Activated naive CD8-positive, alpha-beta T cell treated with anti-CD3 and anti-CD28 coated beads, Interleukin-2, amount 10 ng/mL, durations not matched to agents 7 days and 5 days (primary cell): Measurements from ENCODE around the gene CAMK2A. TPM values are rescaled to one million over a fixed set of nuclear protein-coding genes. Genes with fewer than 3 reads are reported as not detected.

Experiments
- ATAC-seq: fragments of 150-1000 bp; cut with Tn5 transposase; one replicate; pipeline ENCODE4 v1.10.0; 2021; ENCODE audit warnings: low read depth, moderate library complexity
- POLR2A ChIA-PET: fragments of 350-600 bp; sonication (Branson Sonifier 250); formaldehyde crosslinking; loops from one replicate; lab custom pipeline; 2021; ENCODE audit warnings: antibody characterized with exemption; lab: Charles Lee
- DNase-seq: peaks from one replicate; pipeline ENCODE4 v3.0.0; 2021
- H3K27ac Mint-ChIP-seq: one replicate; pipeline ENCODE4 v1.8.0; 2022; ENCODE audit warnings: mild to moderate bottlenecking, mixed read lengths
- H3K27me3 Mint-ChIP-seq: one replicate; pipeline ENCODE4 v1.8.0; 2022; ENCODE audit warnings: mild to moderate bottlenecking, moderate library complexity, mixed read lengths
- H3K36me3 Mint-ChIP-seq: one replicate; pipeline ENCODE4 v1.8.0; 2021; ENCODE audit warnings: mild to moderate bottlenecking, mixed read lengths
- H3K4me1 Mint-ChIP-seq: one replicate; pipeline ENCODE4 v1.8.0; 2021; ENCODE audit warnings: mixed read lengths
- H3K4me3 Mint-ChIP-seq: one replicate; pipeline ENCODE4 v1.8.0; 2022; ENCODE audit warnings: mild to moderate bottlenecking, moderate library complexity, mixed read lengths
- H3K9me3 Mint-ChIP-seq: one replicate; pipeline ENCODE4 v1.8.0; 2021; ENCODE audit warnings: mixed read lengths
- total RNA-seq, 2 experiments: library from RNA; stranded (reverse); gene quantifications; one replicate each; pipeline ENCODE4 v1.2.3, GENCODE V29; 2021

CAMK2A gene
- total RNA-seq, 2 experiments from 2014 or later = not detected

DNA sequence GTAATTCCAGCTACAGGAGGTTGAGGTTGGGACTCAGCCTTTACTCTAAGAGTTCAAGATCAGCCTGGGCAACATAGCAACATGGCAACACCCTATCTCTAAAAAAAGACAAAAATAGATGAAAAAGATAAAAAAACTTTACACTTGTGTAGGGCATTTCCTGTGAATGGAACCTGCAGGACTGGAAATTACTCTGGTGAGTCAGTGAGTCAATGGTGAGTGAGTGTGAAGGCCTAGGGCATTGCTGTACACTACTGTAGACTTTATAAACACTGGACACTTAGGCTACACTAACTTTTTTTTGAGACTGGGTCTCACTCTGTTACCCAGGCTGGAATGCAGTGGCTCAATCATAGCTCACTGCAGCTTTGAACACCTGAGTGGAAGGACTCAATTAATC lies 32.6 kb upstream of the CAMK2A start:
- peaks cover 2% of the 10 kb centered on the region for H3K4me1 Mint-ChIP-seq
- no peak overlapping the region for H3K4me3 Mint-ChIP-seq
- POLR2A ChIA-PET = no interaction called here
- H3K27ac Mint-ChIP-seq = no peak overlapping the region
- H3K36me3 Mint-ChIP-seq = no peaks in the 10 kb centered on the region
- ATAC-seq (no peak), DNase-seq (no peak)
- peaks cover 17% of the 10 kb centered on the region for H3K27me3 Mint-ChIP-seq
- H3K9me3 Mint-ChIP-seq = peaks cover 2% of the 10 kb centered on the region

DNA sequence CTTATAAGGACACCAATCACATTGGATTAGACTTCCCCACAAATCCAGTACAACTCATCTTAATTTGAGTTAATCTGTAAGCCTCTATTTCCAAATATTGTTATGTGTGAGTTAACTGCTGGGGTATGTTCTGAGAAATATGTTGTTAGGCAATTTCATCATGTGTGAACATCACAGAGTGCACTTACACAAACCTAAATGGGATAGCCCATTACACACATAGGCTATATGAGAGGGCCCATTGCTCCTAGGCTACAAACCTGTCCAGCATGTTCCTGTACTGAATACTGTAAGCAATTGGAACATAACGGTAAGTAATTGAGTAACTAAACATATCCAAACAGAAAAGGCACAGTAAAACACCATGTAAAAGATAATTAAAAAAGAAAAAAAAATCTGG lies 32.2 kb upstream of the CAMK2A start:
- H3K4me3 Mint-ChIP-seq = no peak overlapping the region
- no peak overlapping the region for H3K27ac Mint-ChIP-seq
- peaks cover 2% of the 10 kb centered on the region for H3K9me3 Mint-ChIP-seq
- H3K27me3 Mint-ChIP-seq = peaks cover 17% of the 10 kb centered on the region
- POLR2A ChIA-PET = no interaction called here
- no peaks in the 10 kb centered on the region for H3K36me3 Mint-ChIP-seq
- peaks cover 2% of the 10 kb centered on the region for H3K4me1 Mint-ChIP-seq
- DNase-seq (no peak), ATAC-seq (no peak)

DNA sequence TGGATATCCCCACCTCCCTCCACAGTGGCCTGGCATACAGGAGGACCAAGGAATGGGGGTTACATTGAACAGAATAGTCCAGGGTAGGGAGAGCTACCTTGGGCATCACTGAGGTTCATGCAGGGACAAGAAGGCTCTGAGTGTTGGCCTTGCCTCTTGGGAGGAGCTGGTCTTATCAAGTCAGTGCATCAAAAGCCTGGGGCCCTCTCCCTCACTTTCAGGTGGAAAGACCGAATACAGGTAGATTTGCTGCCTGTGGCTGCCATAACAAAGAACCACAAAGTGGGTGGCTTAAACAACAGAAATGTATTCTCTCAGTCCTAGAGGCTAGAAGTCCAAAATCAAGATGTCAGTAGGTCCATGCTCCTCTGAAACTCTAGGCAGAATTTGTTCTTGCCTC lies 31.6 kb upstream of the CAMK2A start:
- Mint-ChIP-seq H3K4me1 (peaks cover 2% of the 10 kb centered on the region), H3K36me3 (no peaks in the 10 kb centered on the region), H3K27ac (no peak overlapping the region), H3K4me3 (no peak overlapping the region), H3K27me3 (peaks cover 17% of the 10 kb centered on the region), H3K9me3 (peaks cover 2% of the 10 kb centered on the region)
- DNase-seq (no peak), ATAC-seq (no peak)
- POLR2A ChIA-PET = no interaction called here

DNA sequence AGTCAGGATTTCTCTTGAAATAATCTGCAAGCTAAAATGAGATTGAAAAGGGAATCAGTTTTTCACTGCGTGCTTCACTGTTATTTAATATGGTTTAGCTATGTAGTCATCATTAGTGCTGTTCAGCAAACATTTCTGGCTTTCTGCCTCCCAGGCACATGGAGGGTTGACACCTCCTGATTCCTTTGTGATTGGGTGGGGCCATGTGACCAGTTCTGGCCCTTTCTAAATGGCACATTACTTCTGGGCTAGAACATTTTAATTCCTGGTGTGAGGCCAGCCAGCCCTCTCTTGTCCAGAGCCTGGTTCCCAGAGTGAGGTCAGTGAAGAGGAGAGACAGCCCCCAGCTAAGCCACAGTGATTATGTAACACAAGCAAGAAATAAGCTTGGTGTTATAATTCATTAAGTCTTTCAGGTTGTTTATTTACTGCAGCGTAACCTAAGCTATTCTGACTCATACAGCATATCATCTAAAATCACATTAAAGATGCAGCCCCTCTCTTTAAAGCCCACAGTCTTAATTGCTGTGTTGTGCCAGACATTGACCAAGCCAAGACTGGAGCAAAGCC lies 30.6 kb upstream of the CAMK2A start:
- ATAC-seq (no peak), DNase-seq (no peak)
- peaks cover 19% of the 10 kb centered on the region for H3K27me3 Mint-ChIP-seq
- peaks cover 2% of the 10 kb centered on the region for H3K9me3 Mint-ChIP-seq
- no peaks in the 10 kb centered on the region for H3K36me3 Mint-ChIP-seq
- no peak overlapping the region for H3K4me3 Mint-ChIP-seq
- no peak overlapping the region for H3K27ac Mint-ChIP-seq
- peaks cover 2% of the 10 kb centered on the region for H3K4me1 Mint-ChIP-seq
- POLR2A ChIA-PET = no interaction called here

DNA sequence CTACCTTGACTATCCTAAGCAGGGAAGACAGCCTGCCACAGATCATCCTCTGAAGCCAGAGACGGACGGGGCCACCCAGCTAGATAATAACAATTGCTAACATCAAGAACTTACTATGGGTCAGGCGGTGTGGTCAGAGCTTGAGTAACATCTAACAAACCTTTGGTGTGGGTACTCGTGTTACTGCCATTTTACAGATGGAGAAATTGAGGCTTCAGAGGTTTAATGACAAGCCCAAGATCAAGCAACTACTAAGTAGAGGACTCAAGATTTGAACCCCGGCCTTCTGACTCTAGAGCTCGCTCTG lies 29.9 kb upstream of the CAMK2A start:
- DNase-seq = no peak
- H3K36me3 Mint-ChIP-seq = no peaks in the 10 kb centered on the region
- ATAC-seq = no peak
- peaks cover 2% of the 10 kb centered on the region for H3K4me1 Mint-ChIP-seq
- H3K9me3 Mint-ChIP-seq = peaks cover 2% of the 10 kb centered on the region
- POLR2A ChIA-PET = no interaction called here
- no peak overlapping the region for H3K4me3 Mint-ChIP-seq
- peaks cover 18% of the 10 kb centered on the region for H3K27me3 Mint-ChIP-seq
- peak overlapping the region; percentile 33 for H3K27ac Mint-ChIP-seq

DNA sequence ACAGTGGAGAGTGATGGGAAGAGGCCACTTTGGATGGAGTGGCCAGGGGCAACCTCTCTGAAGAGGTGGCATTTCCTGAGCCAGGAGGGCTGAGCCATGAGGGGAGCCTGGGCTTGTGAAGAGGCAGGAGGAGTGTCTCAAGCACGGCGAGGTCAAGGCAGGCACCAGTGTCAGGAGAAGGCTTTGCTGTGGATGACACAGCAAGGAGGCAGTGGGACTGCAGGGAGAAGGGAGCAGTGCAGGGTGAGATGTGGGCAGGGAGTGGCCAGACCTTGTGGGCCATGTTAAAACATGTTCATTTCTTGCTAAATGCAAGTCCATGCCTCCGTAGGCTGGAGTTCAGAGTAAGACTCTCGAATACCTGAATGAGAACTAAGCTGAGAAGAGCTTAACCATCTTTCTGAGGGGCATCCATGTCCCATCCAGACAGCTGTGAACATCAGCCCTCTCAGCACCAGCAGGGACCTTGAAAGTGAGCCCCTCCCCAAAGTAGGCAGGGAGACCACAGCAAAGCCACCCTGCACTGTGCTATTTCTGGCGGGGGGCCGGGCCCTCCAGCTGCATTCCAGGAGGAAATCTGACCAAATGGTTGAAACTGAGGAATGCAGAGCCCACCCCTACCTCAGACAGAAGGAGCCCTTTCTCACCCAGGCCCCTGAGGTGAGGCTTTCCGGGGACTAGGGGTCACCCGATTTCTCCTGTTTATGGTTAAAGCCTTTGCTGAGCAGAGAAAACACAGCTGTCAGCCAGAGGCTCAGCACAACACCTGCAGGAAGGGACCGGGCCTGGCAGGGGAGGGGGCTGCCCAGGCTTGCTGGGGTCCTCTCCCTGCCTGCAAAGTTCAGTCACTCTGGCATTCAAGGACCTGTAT lies 29.3 kb upstream of the CAMK2A start:
- DNase-seq (no peak), ATAC-seq (no peak)
- Mint-ChIP-seq H3K27ac (no peak overlapping the region), H3K36me3 (no peaks in the 10 kb centered on the region), H3K27me3 (peaks cover 18% of the 10 kb centered on the region), H3K4me1 (peaks cover 2% of the 10 kb centered on the region), H3K4me3 (no peak overlapping the region), H3K9me3 (peaks cover 2% of the 10 kb centered on the region)
- POLR2A ChIA-PET = no interaction called here

DNA sequence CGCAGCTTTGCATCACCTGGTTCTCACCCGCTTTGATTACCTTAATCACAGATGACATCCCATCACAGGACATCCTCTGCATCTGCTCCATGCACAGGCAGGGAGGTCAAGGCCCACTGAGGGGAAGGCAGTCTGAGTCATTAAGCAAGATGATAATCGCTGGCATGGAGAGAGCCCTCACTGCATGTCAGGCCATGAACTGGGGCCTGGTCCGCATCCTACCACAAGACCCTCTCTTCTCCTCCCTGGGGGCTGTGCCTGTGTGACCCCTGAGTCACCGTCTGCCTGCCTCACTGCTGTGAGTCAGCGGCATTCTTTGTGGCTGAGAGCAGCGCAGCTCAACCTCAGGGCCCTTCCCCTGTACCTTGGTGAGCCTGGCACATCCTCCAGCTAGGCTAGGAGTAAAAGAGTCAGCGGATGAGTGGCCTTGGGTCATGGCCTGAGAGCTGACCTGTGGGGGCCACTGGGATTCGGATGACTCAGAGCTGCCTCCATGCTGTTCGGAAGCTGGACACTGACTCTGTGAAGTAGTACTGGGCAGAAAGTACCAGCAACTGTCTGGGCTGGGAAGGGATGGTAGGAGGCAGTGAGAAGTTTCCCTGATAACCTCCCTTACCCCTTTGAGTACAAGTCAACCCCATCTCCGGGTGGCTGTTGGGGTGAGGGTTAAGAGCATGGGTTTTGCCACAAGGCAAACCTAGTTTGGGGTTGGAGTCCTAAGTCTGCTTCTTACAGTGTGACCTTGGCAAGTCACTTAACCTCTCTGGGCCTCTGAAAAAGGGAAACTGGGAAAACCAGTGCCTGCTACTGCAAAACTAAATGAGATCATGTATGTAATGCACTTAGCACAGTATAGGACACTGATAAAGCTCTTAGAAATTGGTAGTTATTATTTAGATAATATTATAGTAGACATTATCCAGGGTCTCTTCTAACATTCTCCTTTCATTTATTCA lies 27.8 kb upstream of the CAMK2A start:
- Mint-ChIP-seq H3K27me3 (peaks cover 18% of the 10 kb centered on the region), H3K4me3 (no peak overlapping the region), H3K9me3 (peaks cover 2% of the 10 kb centered on the region), H3K4me1 (peaks cover 4% of the 10 kb centered on the region), H3K36me3 (no peaks in the 10 kb centered on the region), H3K27ac (no peak overlapping the region)
- ATAC-seq (no peak), DNase-seq (no peak)
- POLR2A ChIA-PET = no interaction called here

DNA sequence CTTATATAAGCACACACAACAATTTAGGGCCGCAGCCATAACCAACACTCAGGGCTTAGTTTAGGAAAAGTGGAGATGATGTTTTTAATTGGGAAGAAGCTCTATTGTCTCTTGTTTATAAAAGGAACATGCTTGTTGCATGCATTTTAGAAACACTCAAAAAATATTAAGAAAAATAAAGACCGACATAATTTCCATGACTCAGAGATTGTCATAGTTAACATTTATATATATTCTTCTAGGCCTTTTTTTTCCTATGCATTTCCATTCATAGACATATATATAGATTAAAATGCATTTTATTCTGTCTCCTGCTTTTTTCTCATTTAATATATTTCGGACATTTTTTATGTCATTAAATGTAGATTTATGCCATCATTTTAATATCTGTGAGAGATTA lies 26.7 kb upstream of the CAMK2A start:
- Mint-ChIP-seq H3K4me1 (peaks cover 2% of the 10 kb centered on the region), H3K36me3 (no peaks in the 10 kb centered on the region), H3K27me3 (peaks cover 18% of the 10 kb centered on the region), H3K9me3 (no peaks in the 10 kb centered on the region), H3K4me3 (no peak overlapping the region), H3K27ac (no peak overlapping the region)
- POLR2A ChIA-PET = interaction anchor here (0.7 kb wide), 1 partner anchor 34 kb away, joined by 3 read pairs; no protein-coding TSS in a partner anchor
- ATAC-seq = no peak
- no peak for DNase-seq

DNA sequence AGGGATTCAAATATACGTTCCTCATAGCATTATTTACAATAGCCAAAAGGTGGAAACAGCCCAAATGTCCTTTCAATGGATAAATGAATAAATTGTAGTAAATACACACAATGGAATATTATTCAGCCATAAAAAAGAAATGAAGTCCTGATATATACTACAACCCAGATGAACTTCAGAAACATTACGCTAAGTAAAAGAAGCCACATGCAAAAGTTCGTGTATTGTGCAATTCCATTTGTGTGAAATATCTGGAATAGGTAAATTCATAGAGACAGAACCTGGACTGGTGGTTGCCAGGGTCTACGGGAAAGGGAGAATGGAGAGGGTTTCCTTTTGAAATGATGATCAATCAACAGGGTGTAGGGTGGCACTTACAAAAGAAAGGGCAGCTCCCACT lies 25.7 kb upstream of the CAMK2A start:
- Mint-ChIP-seq H3K36me3 (no peaks in the 10 kb centered on the region), H3K4me3 (no peak overlapping the region), H3K9me3 (no peaks in the 10 kb centered on the region), H3K27ac (no peak overlapping the region), H3K4me1 (peaks cover 2% of the 10 kb centered on the region), H3K27me3 (peaks cover 16% of the 10 kb centered on the region)
- DNase-seq (no peak), ATAC-seq (no peak)
- POLR2A ChIA-PET = no interaction called here

DNA sequence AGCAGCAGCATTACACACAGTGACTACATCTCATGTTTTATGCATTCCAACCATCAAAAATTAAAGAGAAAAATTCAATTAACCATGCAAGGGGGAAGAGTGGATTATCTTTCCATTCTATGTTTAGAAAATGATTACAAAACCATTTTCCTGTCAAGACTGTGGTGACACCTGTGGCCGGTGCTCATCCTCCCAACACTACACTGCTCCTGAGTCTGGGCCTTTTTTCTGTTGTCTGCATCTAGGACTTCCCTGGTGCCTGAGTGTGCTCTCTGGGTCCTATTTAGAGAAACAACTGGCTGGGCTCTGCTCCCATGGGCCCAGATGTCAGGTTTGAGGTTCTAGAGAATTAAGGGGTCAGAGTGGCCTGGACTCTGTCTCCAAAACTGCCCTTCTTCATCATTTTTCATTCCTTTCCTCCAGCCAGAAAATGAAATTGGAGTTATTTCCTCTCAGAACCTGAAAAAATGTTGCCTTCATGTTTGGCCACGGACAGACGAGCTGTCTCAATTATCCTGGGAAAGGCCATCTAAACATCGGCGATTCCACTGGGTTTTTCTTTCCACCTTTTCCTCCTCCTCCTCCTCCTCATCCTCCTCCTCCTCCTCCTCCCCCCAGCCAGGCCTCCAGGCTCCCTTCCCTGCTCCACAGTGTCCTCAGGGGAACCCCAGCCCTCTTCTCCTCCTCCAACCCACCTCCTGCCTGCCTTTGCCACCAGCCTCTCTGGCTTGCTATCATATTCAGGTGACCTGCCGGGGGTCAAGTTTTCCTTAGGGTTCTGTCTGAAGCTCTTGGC lies 24.5 kb upstream of the CAMK2A start:
- Mint-ChIP-seq H3K36me3 (no peaks in the 10 kb centered on the region), H3K9me3 (no peaks in the 10 kb centered on the region), H3K27ac (no peak overlapping the region), H3K4me1 (peaks cover 2% of the 10 kb centered on the region), H3K27me3 (peaks cover 10% of the 10 kb centered on the region), H3K4me3 (no peak overlapping the region)
- POLR2A ChIA-PET = interaction anchor here (0.6 kb wide), 1 partner anchor 895 kb away, joined by 3 read pairs; no protein-coding TSS in a partner anchor
- DNase-seq = no peak
- ATAC-seq = no peak

DNA sequence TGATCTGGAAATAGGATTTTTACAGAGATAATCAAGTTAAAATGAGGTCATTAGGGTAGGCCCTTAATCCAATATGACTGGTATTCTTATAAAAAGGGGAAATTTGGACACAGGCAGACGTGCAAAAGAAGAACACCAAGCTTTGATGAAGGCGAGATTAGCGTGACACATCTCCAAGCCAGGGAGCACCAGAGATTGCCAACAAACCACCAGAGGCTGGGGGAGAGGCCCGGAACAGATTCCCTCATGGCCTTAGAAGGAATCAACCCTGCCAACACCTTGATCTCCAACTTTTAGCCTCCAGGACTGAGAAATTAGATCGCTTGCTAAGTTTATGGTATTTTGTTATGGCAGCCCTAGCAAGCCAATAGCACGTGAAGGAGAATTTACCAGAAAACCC lies 23.9 kb upstream of the CAMK2A start:
- POLR2A ChIA-PET = no interaction called here
- Mint-ChIP-seq H3K27ac (no peak overlapping the region), H3K4me3 (no peak overlapping the region), H3K4me1 (peaks cover 2% of the 10 kb centered on the region), H3K36me3 (no peaks in the 10 kb centered on the region), H3K9me3 (no peaks in the 10 kb centered on the region), H3K27me3 (peaks cover 7% of the 10 kb centered on the region)
- ATAC-seq (no peak), DNase-seq (no peak)

DNA sequence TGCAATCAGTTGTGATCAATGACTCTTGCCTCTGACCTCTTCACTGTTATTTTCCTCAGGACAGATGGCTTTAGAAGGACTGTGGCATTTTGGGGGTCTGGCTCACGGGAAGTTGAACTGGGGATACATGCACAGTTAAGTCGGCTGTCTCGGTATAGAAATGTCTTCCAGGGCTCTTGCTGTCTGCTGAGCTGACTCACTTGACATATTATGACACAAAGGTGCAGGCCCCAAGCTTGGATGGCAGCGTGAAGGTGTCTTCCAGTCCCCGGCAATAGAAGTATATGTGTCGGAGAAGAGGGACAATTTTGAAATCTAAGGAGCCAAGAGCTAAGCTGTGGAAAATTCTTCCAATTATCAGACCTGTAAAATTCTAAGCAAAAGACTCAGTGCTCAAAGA lies 22.9 kb upstream of the CAMK2A start:
- Mint-ChIP-seq H3K9me3 (no peaks in the 10 kb centered on the region), H3K27me3 (peaks cover 7% of the 10 kb centered on the region), H3K4me1 (peaks cover 2% of the 10 kb centered on the region), H3K36me3 (no peaks in the 10 kb centered on the region), H3K4me3 (no peak overlapping the region), H3K27ac (no peak overlapping the region)
- POLR2A ChIA-PET = no interaction called here
- DNase-seq (no peak), ATAC-seq (no peak)
